HG03039 (cell line): ENCODE data around the gene ADAMTS6.

Experiments used
- ATAC-seq: cut with Tn5 transposase; IDR thresholded peaks from one replicate; pipeline ENCODE4 v1.9.1; 2021; ENCODE audit warnings: mild to moderate bottlenecking, moderate library complexity; ENCODE audit not compliant: unreplicated experiment

The ADAMTS6 gene

DNA sequence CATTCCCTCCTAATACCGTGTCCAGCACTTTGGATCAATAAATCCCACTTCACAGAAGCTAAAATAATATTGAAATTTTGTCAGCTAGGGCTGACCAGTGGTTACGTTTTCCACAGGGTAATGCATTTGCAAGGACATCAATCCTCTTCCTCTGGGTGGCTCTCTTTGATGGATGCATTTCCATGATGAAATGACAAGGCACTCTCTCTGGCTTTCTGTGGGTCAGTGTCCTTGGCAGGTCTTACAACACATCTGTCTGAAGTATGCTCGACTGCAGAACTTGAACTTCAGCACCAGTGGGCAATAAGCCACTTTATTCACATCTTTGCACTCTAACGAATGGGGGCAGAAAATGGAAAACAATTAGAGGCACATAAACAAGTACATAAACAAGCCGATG is 330.1 kb downstream of the ADAMTS6 start:
- ATAC-seq = no peak

GRCh38 chr5:65150599-65151304 is 331.0 kb downstream of the ADAMTS6 start:
- ATAC-seq = no peak

GRCh38 chr5:65149827-65150226 is 331.9 kb downstream of the ADAMTS6 start:
- ATAC-seq = no peak

DNA sequence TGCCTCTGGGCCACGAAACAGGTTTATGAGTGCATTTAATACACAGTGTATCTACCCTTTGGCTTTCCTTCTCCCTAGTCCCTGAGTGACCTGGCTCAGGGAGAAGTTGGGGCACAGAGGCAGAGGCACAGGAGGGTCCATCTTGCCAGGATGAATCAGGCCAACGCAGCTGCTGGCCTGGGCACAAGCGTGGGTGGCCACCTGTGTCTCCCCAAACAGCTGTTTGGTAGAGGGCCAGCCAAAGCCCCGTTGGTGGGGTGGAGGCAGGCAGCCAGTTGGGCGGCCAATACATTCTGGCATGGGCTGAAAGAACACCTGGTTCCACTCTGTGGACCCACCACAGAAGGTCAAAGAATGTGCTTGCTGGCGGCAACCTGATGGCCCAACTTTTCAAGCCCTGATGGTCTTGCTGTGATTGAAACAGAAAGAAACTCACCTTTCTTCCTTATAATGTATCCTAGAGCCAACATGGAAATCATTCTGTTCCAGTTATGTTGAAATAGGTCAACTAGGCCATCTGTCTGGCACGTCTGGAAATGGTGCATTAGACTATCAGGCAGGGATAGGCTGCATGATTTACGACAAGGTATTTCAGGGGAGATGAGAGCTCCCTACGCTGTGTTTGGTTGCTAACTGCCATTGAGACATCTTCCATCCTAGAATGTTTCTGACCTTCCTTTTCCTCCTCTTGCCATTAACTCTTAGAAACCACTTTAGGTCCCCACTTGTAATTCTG is 337.4 kb downstream of the ADAMTS6 start:
- ATAC-seq = no peak

DNA sequence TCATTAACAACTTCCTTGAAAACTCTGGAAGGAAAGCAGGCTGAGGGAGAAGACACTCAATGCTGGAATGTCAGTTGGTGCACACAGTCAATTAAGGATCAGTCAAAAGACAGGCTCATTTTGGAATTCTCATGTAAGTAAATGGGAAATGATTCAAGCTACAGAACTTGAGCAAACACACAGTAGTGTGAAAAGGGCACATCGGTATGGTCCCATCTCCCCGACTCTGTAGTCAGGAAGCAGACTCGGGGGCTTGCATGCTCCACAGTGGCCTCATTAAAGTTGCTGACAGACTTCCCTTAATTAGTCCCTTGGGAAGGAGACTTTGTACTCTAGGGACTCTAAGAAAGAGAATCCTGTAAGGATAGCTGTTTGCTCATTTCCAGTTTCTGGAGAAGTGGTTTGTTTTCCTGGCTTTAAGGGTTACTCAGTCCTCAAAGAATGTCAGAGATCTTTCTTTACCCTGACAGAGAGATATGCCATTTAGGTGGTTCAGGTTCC is 339.2 kb downstream of the ADAMTS6 start:
- no peak for ATAC-seq

GRCh38 chr5:65142016-65142415 is 339.7 kb downstream of the ADAMTS6 start:
- ATAC-seq = no peak

DNA sequence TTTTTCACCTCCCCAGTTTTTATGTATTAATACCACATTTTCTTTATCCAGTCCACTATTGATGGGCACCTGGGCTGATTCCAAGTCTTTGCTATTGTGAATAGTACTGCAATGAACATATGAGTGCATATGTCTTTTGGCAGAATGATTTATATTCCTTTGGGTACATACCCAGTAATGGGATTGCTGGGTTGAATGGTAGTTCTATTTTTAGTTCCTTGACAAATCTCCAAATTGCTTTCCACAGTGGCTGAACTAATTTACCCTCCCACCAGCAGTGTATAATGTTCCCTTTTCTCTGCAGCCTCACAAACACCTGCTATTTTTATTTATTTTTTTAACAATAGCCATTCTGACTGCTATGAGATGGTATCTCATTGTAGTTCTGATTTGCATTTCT is 340.2 kb downstream of the ADAMTS6 start:
- ATAC-seq = no peak

- no peak for ATAC-seq
Measured at GRCh38 chr5:65137631-65138030, 344.1 kb downstream of the ADAMTS6 start.

GRCh38 chr5:65133477-65134110 is 348.1 kb downstream of the ADAMTS6 start:
- no peak for ATAC-seq

DNA sequence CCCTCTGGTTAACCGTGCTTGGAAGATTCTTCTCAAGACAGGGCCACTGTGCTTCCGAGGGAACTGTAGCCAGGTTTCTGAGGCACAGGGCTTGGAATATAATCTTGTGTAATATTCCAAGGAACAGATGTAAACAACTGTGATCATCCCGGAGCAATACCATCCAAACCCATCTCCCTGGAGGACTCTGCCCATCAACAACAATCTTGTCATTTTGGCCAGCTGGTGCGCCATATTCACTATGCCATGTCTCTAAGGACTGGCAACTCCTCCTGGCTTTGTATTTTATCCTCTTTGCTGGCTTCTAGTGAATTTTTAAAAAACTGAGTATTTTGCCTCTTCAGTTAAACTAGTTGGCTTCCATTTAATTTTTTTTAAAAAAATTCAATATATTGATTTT is 349.3 kb downstream of the ADAMTS6 start:
- no peak for ATAC-seq

GRCh38 chr5:65128226-65128625 is 353.5 kb downstream of the ADAMTS6 start:
- no peak for ATAC-seq

GRCh38 chr5:65127161-65127901 is 354.4 kb downstream of the ADAMTS6 start:
- ATAC-seq = no peak

- no peak for ATAC-seq
Measured at GRCh38 chr5:65126542-65127069, 355.1 kb downstream of the ADAMTS6 start.

DNA sequence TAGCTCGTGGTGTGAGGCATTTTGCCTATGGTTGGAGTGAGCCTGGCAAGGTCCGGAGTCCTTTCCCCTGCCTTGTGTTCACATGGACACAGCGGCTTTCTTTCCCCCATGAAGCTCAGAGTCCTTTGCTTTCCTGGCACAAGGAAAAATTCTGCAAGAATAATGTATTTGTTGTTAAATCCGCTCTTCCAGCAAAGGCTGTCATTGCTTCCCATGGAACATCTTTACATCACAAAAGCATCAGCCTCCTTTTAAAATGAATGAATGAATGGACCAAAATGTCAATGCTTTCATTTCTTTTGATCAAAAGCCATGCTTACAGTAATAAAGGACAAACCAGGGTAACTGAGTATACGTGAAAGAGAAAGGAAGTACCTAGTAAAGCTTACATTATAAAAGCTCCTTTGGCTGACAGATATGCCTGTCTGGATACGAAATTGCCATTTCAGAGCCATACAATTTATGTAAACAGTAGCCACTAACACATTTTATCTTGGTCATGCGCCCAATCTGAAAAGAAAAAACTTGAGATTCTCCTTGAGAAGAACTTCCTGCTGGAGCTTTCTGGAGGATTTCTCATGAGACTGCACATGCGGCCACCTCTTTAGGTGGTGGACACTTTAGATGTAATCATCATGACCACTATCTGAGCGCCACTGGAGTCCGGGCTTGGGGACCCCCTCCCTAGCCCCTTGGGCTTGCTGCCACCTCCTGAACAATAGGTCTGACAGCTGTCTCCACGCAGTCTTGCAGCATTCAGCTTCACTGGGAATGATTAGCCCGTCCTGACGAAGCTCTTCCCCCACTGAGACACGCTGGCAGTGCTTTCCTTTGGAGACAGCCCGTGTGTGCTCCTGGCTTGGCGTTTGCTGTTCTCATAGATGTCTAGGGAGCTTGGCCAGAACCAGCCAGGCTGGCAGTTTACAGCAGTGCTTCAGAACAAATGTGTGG is 355.9 kb downstream of the ADAMTS6 start:
- ATAC-seq = no peak

DNA sequence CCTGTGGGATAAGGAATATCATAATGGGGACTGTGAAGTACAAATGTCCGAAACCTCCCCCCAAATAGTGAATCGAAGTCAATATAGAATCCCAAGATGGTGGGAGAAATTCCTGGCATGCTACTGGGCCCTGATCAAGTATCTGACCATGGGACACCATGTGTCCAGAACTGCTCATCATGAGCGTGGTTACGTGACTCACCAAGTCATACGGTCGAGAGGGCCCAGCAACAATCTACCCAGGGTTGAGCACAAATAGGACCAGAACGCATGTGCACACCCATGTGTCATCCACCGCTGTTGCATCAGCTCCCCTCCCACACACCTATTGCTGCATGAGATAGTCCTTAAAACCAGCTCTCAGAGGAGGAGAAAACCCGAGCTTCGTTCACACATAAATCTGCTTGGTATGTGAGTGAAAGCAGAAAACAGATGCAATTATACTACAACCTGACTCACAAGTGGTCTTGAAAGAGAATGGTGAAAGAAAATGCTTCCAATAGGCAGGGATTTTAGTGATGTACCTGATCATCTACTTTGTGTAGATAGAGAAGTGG is 359.8 kb downstream of the ADAMTS6 start:
- ATAC-seq = no peak

DNA sequence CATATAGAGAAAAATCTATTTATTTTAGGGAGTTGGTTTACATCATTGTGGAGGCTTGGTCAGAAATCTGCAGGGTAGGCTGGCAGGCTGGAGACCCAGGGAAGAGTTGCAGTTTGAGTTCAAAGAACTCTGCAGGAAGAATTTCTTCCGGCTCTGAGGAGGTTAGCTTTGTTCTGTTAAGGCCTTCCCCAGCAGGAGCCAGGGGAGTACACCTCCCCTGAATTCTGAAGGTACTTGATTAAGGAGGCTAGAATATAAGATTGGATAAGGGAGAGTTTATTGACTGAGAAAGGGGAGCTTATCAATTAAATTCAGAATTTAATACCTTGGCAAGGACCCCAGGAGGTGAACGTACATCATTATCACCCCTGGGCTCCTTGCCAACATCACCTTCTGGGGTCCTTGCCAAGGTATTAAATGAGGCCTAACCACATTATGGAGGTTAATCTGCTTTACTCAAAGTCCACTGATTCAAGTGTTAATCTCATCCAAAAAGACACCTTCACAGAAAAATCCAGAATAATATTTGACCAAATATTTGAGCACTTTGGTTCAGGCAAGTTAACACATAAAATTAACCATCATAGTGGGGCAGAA is 361.3 kb downstream of the ADAMTS6 start:
- ATAC-seq = no peak

- no peak for ATAC-seq
Measured at GRCh38 chr5:65117525-65117924, 364.2 kb downstream of the ADAMTS6 start.

- ATAC-seq = no peak
Measured at GRCh38 chr5:65113771-65114170, 367.9 kb downstream of the ADAMTS6 start.
